ENCODE data around the gene CUBN. TPM values are rescaled to one million over a fixed set of nuclear protein-coding genes. Genes with fewer than 3 reads are reported as not detected.

Gene CUBN
- polyA plus RNA-seq, 1 experiment = 0.76 TPM

- Histone ChIP-seq H3K27me3 (ENCODE audit: control insufficient read depth, insufficient read depth, low read length) (no peaks in the 10 kb centered on the region), H3K9me3 (ENCODE audit: control insufficient read depth, insufficient read depth, low read length) (no peaks in the 10 kb centered on the region), H3K4me3 (ENCODE audit: low read depth, low read length) (no peak overlapping the region), H3K27ac (ENCODE audit: low read depth, low read length) (no peak overlapping the region)
- ChIA-PET CTCF (no interaction called here), POLR2A (no interaction called here)
- TF ChIP-seq CTCF (IDR thresholded peaks at IDR 0.05; ENCODE audit: low read depth, low read length) = no peak
- DNase-seq (ENCODE audit: low read depth, low spot score) = no peak
Measured at GRCh38 chr10:17125206-17125893, 4.3 kb downstream of the CUBN start.

GRCh38 chr10:17123961-17124360 lies 5.7 kb downstream of the CUBN start:
- POLR2A ChIA-PET = no interaction called here
- DNase-seq (ENCODE audit: low read depth, low spot score) = no peak
- Histone ChIP-seq H3K27ac (ENCODE audit: low read depth, low read length) (no peak overlapping the region), H3K27me3 (ENCODE audit: control insufficient read depth, insufficient read depth, low read length) (no peaks in the 10 kb centered on the region), H3K9me3 (ENCODE audit: control insufficient read depth, insufficient read depth, low read length) (no peaks in the 10 kb centered on the region), H3K4me3 (ENCODE audit: low read depth, low read length) (no peak overlapping the region)
- no peak for TF ChIP-seq CTCF (IDR thresholded peaks at IDR 0.05; ENCODE audit: low read depth, low read length)
- CTCF ChIA-PET = no interaction called here

GRCh38 chr10:17122726-17123661 lies 6.6 kb downstream of the CUBN start:
- Histone ChIP-seq H3K9me3 (ENCODE audit: control insufficient read depth, insufficient read depth, low read length) (no peaks in the 10 kb centered on the region), H3K27ac (ENCODE audit: low read depth, low read length) (peak overlapping the region; percentile 42), H3K4me3 (ENCODE audit: low read depth, low read length) (no peak overlapping the region), H3K27me3 (ENCODE audit: control insufficient read depth, insufficient read depth, low read length) (no peaks in the 10 kb centered on the region)
- peak; percentile 44 for DNase-seq (ENCODE audit: low read depth, low spot score)
- ChIA-PET POLR2A (interaction anchor here (0.5 to 1.3 kb wide), 3 partner anchors 47 to 107 kb away, joined by 3 to 5 read pairs (median 3); partner anchors contain the start of gene TRDMT1), CTCF (no interaction called here)
- TF ChIP-seq CTCF (IDR thresholded peaks at IDR 0.05; ENCODE audit: low read depth, low read length) = no peak

GRCh38 chr10:17122052-17122451 lies 7.6 kb downstream of the CUBN start:
- Histone ChIP-seq H3K4me3 (ENCODE audit: low read depth, low read length) (no peak overlapping the region), H3K9me3 (ENCODE audit: control insufficient read depth, insufficient read depth, low read length) (no peaks in the 10 kb centered on the region), H3K27ac (ENCODE audit: low read depth, low read length) (no peak overlapping the region), H3K27me3 (ENCODE audit: control insufficient read depth, insufficient read depth, low read length) (no peaks in the 10 kb centered on the region)
- CTCF ChIA-PET = no interaction called here
- no peak for TF ChIP-seq CTCF (IDR thresholded peaks at IDR 0.05; ENCODE audit: low read depth, low read length)
- no peak for DNase-seq (ENCODE audit: low read depth, low spot score)
- POLR2A ChIA-PET = interaction anchor here (1.2 to 1.3 kb wide), 2 partner anchors 46 to 79 kb away, joined by 3 to 5 read pairs; partner anchors contain the start of gene TRDMT1

GRCh38 chr10:17120694-17121093 lies 8.9 kb downstream of the CUBN start:
- TF ChIP-seq CTCF (IDR thresholded peaks at IDR 0.05; ENCODE audit: low read depth, low read length) = no peak
- Histone ChIP-seq H3K27ac (ENCODE audit: low read depth, low read length) (no peak overlapping the region), H3K9me3 (ENCODE audit: control insufficient read depth, insufficient read depth, low read length) (no peaks in the 10 kb centered on the region), H3K27me3 (ENCODE audit: control insufficient read depth, insufficient read depth, low read length) (no peaks in the 10 kb centered on the region), H3K4me3 (ENCODE audit: low read depth, low read length) (no peak overlapping the region)
- CTCF ChIA-PET = no interaction called here
- POLR2A ChIA-PET = no interaction called here
- no peak for DNase-seq (ENCODE audit: low read depth, low spot score)
